PFSK-1 (cell line): Measurements from ENCODE around the gene ZBTB12.

Experiments
- FOXP2 ChIP-seq: optimal IDR thresholded peaks from 2 replicates; pipeline ENCODE3; 2011; ENCODE audit warnings: borderline replicate concordance, control low read depth, inconsistent platforms; ENCODE audit not compliant: insufficient read depth; ENCODE audit errors: extremely low read length, extremely low read depth
- POLR2AphosphoS5 ChIP-seq: IDR thresholded peaks from 2 replicates; pipeline ENCODE4 v1.6.1; 2012; ENCODE audit warnings: low read depth, mild to moderate bottlenecking, control low read depth, low read length, moderate library complexity
- SIN3A ChIP-seq: IDR thresholded peaks from 2 replicates; pipeline ENCODE4 v1.6.1; 2012; ENCODE audit warnings: mild to moderate bottlenecking, low read length, moderate library complexity, borderline replicate concordance; ENCODE audit not compliant: insufficient read depth
- TAF1 ChIP-seq: IDR thresholded peaks from 2 replicates; pipeline ENCODE4 v1.6.1; 2012; ENCODE audit warnings: low read length, control low read depth, borderline replicate concordance; ENCODE audit not compliant: insufficient read depth
- TF ChIP-seq, protein P1 (sequence below), 2 experiments: IDR thresholded peaks; 2 replicates each; pipeline versions ENCODE4 v1.6.1 to v1.8.0; 2011 to 2012; ENCODE audit warnings: low read depth in 2 of 2, low read length in 2 of 2, control low read depth in 1 of 2, inconsistent platforms in 1 of 2, mild to moderate bottlenecking in 1 of 2, moderate library complexity in 1 of 2; ENCODE audit not compliant: insufficient read depth in 1 of 2

The ZBTB12 gene

DNA sequence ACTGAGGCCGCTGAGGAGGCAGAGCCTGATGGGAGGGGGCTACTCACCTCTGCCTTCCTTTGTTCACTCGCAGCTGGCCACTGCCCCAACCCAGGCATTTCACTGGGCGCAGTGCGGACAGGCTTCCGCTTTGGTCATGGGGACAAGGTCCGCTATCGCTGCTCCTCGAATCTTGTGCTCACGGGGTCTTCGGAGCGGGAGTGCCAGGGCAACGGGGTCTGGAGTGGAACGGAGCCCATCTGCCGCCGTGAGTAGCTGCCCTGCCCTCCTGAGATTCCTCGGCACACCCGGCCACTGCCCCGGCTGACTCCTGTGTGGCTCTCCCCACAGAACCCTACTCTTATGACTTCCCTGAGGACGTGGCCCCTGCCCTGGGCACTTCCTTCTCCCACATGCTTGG, 31.7 kb upstream of the ZBTB12 start:
- TF ChIP-seq, protein P1, sequence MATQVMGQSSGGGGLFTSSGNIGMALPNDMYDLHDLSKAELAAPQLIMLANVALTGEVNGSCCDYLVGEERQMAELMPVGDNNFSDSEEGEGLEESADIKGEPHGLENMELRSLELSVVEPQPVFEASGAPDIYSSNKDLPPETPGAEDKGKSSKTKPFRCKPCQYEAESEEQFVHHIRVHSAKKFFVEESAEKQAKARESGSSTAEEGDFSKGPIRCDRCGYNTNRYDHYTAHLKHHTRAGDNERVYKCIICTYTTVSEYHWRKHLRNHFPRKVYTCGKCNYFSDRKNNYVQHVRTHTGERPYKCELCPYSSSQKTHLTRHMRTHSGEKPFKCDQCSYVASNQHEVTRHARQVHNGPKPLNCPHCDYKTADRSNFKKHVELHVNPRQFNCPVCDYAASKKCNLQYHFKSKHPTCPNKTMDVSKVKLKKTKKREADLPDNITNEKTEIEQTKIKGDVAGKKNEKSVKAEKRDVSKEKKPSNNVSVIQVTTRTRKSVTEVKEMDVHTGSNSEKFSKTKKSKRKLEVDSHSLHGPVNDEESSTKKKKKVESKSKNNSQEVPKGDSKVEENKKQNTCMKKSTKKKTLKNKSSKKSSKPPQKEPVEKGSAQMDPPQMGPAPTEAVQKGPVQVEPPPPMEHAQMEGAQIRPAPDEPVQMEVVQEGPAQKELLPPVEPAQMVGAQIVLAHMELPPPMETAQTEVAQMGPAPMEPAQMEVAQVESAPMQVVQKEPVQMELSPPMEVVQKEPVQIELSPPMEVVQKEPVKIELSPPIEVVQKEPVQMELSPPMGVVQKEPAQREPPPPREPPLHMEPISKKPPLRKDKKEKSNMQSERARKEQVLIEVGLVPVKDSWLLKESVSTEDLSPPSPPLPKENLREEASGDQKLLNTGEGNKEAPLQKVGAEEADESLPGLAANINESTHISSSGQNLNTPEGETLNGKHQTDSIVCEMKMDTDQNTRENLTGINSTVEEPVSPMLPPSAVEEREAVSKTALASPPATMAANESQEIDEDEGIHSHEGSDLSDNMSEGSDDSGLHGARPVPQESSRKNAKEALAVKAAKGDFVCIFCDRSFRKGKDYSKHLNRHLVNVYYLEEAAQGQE (IDR thresholded peaks at IDR 0.05; ENCODE audit: insufficient read depth in 1 of 2, low read depth in 2 of 2, low read length in 2 of 2): no peak
- TF ChIP-seq SIN3A: no peak
- no peak for TF ChIP-seq POLR2AphosphoS5
- TF ChIP-seq TAF1: no peak
- no peak for TF ChIP-seq FOXP2

DNA sequence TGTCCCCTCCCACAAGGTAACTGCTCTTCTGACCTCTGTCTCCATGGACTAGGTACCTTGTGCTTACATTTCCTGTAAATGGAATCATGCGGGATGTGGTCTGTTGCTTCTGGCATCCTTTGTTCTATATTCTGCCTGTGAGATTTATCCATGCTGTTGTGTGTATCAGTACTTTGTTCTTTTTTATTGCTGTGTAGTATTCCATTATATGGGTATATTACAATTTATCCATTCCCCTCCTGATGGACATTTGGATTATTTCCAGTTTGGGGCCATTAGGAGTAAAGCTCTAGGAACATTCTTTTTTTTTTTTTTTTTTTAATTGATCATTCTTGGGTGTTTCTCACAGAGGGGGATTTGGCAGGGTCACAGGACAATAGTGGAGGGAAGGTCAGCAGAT, 29.1 kb upstream of the ZBTB12 start:
- TF ChIP-seq SIN3A: no peak
- no peak for TF ChIP-seq POLR2AphosphoS5
- no peak for TF ChIP-seq TAF1
- TF ChIP-seq, protein P1 (IDR thresholded peaks at IDR 0.05; ENCODE audit: insufficient read depth in 1 of 2, low read depth in 2 of 2, low read length in 2 of 2): no peak
- TF ChIP-seq FOXP2: no peak

DNA sequence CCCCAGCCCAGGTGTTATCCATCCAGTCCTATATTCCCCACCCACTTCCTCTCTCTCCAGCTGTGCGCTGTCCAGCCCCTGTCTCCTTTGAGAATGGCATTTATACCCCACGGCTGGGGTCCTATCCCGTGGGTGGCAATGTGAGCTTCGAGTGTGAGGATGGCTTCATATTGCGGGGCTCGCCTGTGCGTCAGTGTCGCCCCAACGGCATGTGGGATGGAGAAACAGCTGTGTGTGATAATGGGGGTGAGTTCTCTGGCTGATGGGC, 26.7 kb upstream of the ZBTB12 start:
- TF ChIP-seq TAF1 (no peak), SIN3A (no peak), POLR2AphosphoS5 (no peak)
- TF ChIP-seq, protein P1 (IDR thresholded peaks at IDR 0.05; ENCODE audit: insufficient read depth in 1 of 2, low read depth in 2 of 2, low read length in 2 of 2): 0 out of 4 replicates have a peak, but pooled peaks of 1 of the 2 experiments have one; percentile 54

DNA sequence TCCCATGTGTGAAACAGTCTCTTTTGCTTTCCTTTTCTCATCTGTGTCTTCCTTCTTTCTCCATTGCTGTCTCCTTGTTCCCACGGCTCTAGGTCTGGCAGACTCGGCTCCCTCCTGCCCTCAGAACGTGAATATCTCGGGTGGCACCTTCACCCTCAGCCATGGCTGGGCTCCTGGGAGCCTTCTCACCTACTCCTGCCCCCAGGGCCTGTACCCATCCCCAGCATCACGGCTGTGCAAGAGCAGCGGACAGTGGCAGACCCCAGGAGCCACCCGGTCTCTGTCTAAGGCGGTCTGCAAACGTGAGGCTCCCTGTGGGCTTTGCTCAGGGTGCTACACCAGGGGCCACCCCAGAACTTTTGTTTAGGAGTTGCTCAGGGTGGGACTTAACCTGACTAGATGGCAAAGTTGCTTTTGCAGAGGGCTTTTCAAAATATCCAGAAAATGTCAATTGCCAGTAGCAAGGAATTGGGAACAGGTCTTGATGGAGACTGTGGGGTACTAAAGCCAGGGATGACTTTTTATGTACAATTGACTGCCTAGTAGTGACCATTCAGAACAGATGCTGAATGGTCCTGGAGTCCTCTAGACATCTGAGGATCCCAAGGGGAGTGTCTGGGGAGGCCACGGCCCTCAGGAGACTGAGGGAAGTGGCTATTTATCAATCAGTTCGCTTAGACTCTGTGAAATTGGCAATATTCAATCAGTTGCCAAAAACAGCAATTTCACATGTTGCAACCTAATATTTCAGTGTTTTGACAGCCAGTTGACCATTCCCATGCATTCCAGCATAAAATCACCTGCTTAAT, 26.2 kb upstream of the ZBTB12 start:
- TF ChIP-seq SIN3A (no peak), FOXP2 (no peak), TAF1 (no peak), POLR2AphosphoS5 (no peak)

DNA sequence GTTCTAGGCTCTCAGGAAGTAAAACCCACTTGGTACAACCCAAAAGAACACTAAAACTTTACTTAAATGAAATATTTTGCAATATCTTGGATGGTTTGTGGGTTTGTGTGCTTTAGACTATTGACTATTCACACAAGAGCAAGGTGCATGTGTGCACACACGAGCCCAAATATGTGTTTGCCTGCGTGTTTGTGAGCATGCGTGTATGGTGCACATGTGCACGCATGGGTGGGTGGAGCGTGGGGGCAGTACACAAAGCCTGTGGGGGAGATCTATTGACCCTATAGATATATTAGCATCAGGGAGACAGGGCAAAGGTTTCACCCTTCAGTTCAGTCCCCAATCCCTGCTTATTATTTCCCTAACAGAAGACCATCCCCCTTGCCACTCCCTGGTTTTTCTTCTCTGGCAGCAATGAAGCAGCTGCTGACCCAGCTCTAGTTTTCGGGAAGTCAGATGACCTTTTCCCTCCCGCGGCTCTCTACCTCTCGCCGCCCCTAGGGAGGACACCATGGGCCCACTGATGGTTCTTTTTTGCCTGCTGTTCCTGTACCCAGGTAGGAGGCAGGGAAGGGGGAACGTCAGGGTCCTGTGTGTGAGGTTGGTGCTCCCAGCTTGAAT, 25.5 kb upstream of the ZBTB12 start, which contains the start of gene C2:
Gene C2, plus strand, starts transcription at position 476 of the 621 bp plus-strand sequence. Its CDS starts 36 bp downstream, at position 512.
- no peak for TF ChIP-seq TAF1
- no peak for TF ChIP-seq SIN3A
- no peak for TF ChIP-seq FOXP2
- no peak for TF ChIP-seq POLR2AphosphoS5
- TF ChIP-seq, protein P1 (IDR thresholded peaks at IDR 0.05; ENCODE audit: insufficient read depth in 1 of 2, low read depth in 2 of 2, low read length in 2 of 2): no peak
